ENCODE measurements around the gene SEMA3C.

The SEMA3C gene

DNA sequence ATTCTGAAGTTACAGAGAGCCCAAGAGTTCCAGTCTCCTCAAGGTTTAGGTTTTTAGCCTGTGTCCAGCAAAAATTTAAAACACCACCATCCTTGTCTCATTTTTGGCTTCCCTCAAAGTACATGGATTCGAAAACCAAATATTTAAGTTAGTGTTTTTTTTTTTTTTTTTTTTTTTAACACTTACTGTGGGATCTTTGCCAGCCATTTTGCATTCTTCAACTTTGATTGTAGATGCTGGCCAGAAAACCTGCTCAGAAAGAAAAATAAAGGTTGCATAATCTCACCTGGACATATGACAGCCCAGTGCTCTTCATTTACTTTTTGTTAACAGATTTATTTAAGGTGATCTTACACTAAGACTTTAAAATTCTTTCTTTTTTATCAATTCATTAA, 91.6 kb downstream of the SEMA3C start:
- no peak overlapping the region for H3K27ac ChIP-seq (ENCODE audit: low read length)
- H3K9me3 ChIP-seq (ENCODE audit: control insufficient read depth, low read depth, low read length), result no peaks in the 10 kb centered on the region
- H3K9ac ChIP-seq (ENCODE audit: low read length), result no peak overlapping the region
- no peaks in the 10 kb centered on the region for H3K36me3 ChIP-seq (ENCODE audit: control insufficient read depth, low read depth, low read length)
- no peak overlapping the region for H3K4me3 ChIP-seq (ENCODE audit: low read length)
- H3K27me3 ChIP-seq (ENCODE audit: control insufficient read depth, insufficient read depth, low read length), result no peaks in the 10 kb centered on the region
- no peaks in the 10 kb centered on the region for H3K4me1 ChIP-seq (ENCODE audit: control insufficient read depth, low read depth, low read length)

DNA sequence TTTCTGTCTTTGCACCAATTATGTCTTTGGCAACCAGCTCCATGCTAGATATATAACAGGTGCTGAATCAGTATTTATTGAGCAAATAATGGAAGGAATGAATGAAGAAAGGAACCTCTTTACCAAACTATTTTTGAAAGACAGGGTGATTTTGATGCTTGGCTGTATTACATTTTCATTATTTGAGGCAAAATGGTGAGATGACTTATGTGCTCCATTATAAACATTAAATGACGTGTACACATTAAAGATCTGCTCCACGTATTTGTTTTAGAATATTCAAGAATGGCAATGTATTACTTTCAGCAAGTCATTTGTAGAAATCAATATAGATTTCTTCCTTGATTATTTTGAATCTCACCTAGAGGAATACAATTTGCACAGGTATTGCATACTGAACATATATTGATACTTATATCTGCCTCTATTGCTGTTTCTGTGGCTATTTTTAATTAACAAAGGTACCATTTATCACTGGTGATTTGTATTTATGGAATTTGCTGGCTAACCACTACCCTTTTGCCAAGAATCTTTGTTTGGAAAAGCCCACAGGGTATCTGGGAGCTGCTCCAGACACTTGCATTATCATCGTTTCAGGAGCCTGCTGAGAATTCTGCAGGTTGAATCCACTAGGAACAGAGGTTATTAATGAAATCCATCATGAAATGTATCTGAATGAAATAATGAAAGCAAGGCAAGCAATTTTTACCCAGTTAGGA, 92.2 kb downstream of the SEMA3C start:
- no peaks in the 10 kb centered on the region for H3K27me3 ChIP-seq (ENCODE audit: control insufficient read depth, insufficient read depth, low read length)
- H3K9ac ChIP-seq (ENCODE audit: low read length), result no peak overlapping the region
- no peak overlapping the region for H3K4me3 ChIP-seq (ENCODE audit: low read length)
- H3K27ac ChIP-seq (ENCODE audit: low read length), result no peak overlapping the region
- no peaks in the 10 kb centered on the region for H3K9me3 ChIP-seq (ENCODE audit: control insufficient read depth, low read depth, low read length)
- no peaks in the 10 kb centered on the region for H3K36me3 ChIP-seq (ENCODE audit: control insufficient read depth, low read depth, low read length)
- no peaks in the 10 kb centered on the region for H3K4me1 ChIP-seq (ENCODE audit: control insufficient read depth, low read depth, low read length)

DNA sequence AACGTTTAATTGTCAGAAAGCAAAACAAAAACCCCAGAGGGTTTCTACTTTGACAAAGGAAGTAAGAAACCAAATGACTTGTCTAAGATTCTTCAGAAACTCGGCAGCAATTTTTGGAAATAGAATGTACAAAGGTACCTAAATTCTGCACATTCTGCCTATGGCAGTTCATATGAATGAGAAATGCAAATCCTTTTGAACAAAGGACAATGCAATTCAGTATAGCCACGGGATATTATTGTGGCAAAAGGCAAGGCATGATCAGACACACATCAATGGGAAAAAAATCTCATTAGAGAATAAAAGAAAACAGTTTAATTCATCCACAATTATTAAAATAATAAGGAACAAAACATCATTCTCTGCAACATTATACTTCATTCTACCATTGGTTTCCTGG, 93.4 kb downstream of the SEMA3C start:
- Histone ChIP-seq H3K9me3 (ENCODE audit: control insufficient read depth, low read depth, low read length) (no peaks in the 10 kb centered on the region), H3K9ac (ENCODE audit: low read length) (no peak overlapping the region), H3K36me3 (ENCODE audit: control insufficient read depth, low read depth, low read length) (no peaks in the 10 kb centered on the region), H3K27me3 (ENCODE audit: control insufficient read depth, insufficient read depth, low read length) (no peaks in the 10 kb centered on the region), H3K4me3 (ENCODE audit: low read length) (no peak overlapping the region), H3K27ac (ENCODE audit: low read length) (no peak overlapping the region), H3K4me1 (ENCODE audit: control insufficient read depth, low read depth, low read length) (no peaks in the 10 kb centered on the region)

DNA sequence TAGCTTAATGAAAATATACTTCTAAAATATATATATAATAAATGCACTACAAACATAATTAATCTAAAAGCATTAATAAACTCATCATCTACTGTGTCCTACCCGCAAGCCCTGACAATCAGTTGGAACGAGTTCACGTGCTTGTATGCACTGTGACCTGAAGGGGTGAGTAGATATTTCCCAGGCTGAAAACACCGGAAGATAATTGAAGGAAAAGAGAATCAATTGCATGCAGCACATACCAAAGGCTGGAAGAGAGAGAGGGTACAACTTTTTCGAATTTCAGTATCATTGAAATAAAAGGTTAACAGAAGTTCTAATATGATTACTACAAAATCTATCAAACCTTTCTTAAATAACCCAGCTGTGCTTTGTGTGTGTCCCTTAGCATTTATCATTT, 94.6 kb downstream of the SEMA3C start:
- Histone ChIP-seq H3K4me1 (ENCODE audit: control insufficient read depth, low read depth, low read length) (no peaks in the 10 kb centered on the region), H3K27ac (ENCODE audit: low read length) (no peak overlapping the region), H3K4me3 (ENCODE audit: low read length) (no peak overlapping the region), H3K9ac (ENCODE audit: low read length) (no peak overlapping the region), H3K36me3 (ENCODE audit: control insufficient read depth, low read depth, low read length) (no peaks in the 10 kb centered on the region), H3K27me3 (ENCODE audit: control insufficient read depth, insufficient read depth, low read length) (no peaks in the 10 kb centered on the region), H3K9me3 (ENCODE audit: control insufficient read depth, low read depth, low read length) (no peaks in the 10 kb centered on the region)

DNA sequence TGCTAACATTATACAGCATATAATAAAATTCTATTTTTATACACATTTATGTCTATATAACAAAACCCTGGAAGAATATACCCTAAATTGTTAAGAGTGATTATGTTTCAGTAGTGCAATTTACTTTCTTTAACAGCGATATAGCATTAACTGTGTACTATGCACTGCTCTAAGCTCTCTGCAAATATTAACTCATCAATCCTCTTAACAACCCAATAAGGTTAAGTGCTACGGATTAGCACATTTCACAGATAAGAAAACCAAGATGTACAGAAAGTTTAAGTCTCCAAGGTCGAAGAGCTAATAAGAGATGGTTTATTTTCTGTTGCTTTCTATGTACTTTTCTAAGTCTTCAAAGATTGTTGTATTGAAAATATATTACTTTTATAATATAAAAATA, 95.8 kb downstream of the SEMA3C start:
- H3K9me3 ChIP-seq (ENCODE audit: control insufficient read depth, low read depth, low read length), result no peaks in the 10 kb centered on the region
- no peak overlapping the region for H3K4me3 ChIP-seq (ENCODE audit: low read length)
- H3K27ac ChIP-seq (ENCODE audit: low read length), result no peak overlapping the region
- H3K27me3 ChIP-seq (ENCODE audit: control insufficient read depth, insufficient read depth, low read length), result no peaks in the 10 kb centered on the region
- no peak overlapping the region for H3K9ac ChIP-seq (ENCODE audit: low read length)
- H3K4me1 ChIP-seq (ENCODE audit: control insufficient read depth, low read depth, low read length), result no peaks in the 10 kb centered on the region
- no peaks in the 10 kb centered on the region for H3K36me3 ChIP-seq (ENCODE audit: control insufficient read depth, low read depth, low read length)

DNA sequence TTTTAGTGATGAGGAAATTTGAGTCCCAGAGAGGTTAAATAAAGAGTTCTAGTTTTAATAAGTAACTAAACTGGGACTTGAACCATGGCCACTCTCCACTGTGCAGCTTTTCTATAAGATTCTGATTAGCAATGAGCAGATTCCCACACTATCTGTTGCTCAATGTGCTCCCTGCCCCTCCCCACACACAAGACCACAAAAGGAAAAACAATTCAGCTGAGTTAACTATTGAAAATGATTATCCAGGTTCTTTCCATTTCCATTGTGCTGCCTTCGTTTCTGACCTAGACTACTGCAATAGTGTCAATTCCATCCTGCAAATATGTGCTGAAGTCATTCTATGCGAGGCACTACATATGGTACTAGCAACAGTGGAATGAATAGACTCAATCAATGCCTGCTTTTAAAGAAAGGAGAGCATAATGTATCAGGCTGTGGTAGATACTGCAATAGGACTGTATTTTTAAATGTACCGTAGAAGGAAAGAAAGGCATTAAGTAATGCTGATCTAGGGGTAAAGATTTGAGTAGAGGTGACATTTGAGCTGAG, 97.0 kb downstream of the SEMA3C start:
- H3K36me3 ChIP-seq (ENCODE audit: control insufficient read depth, low read depth, low read length), result no peaks in the 10 kb centered on the region
- no peaks in the 10 kb centered on the region for H3K9me3 ChIP-seq (ENCODE audit: control insufficient read depth, low read depth, low read length)
- no peaks in the 10 kb centered on the region for H3K4me1 ChIP-seq (ENCODE audit: control insufficient read depth, low read depth, low read length)
- H3K9ac ChIP-seq (ENCODE audit: low read length), result no peak overlapping the region
- no peak overlapping the region for H3K4me3 ChIP-seq (ENCODE audit: low read length)
- no peak overlapping the region for H3K27ac ChIP-seq (ENCODE audit: low read length)
- no peaks in the 10 kb centered on the region for H3K27me3 ChIP-seq (ENCODE audit: control insufficient read depth, insufficient read depth, low read length)

DNA sequence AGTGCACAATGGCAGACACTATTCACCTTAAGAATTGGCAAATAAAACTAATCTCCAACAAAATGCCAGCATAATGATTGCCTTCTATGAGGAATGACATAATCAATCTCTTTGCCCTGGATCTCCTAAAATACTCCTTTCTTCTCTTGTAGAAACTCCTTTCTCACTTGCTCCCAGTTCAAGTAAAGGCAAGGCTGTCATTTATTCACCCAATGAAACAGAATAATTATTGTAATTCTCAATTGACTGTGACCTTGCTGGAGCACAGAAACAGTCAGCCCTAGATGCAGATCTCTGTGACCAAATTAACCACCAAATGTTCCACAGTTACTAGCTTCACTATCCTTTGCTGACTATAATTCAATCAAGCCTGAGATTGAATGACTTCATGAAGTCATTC, 99.3 kb downstream of the SEMA3C start:
- Histone ChIP-seq H3K9ac (ENCODE audit: low read length) (no peak overlapping the region), H3K4me3 (ENCODE audit: low read length) (no peak overlapping the region), H3K36me3 (ENCODE audit: control insufficient read depth, low read depth, low read length) (no peaks in the 10 kb centered on the region), H3K9me3 (ENCODE audit: control insufficient read depth, low read depth, low read length) (no peaks in the 10 kb centered on the region), H3K4me1 (ENCODE audit: control insufficient read depth, low read depth, low read length) (no peaks in the 10 kb centered on the region), H3K27ac (ENCODE audit: low read length) (no peak overlapping the region), H3K27me3 (ENCODE audit: control insufficient read depth, insufficient read depth, low read length) (no peaks in the 10 kb centered on the region)

DNA sequence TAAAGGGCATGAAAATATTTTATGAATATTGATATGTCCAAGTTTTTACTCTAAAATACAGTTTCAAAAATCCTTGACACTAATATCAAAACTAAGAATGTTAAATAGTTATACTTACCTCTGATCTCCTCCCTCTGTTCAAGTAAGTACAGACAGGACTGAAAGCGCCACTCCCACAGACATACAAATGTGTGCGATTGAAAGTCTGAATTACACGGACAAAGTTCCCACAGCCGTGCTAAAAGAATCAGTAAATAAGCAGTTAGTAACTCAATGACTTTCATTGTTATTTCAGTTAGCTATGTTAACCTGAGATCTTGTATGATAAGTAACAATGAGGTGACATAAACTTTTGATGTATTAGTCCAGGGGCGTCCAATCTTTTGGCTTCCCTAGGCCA, 100.7 kb downstream of the SEMA3C start:
- Histone ChIP-seq H3K4me1 (ENCODE audit: control insufficient read depth, low read depth, low read length) (no peaks in the 10 kb centered on the region), H3K9me3 (ENCODE audit: control insufficient read depth, low read depth, low read length) (no peaks in the 10 kb centered on the region), H3K27me3 (ENCODE audit: control insufficient read depth, insufficient read depth, low read length) (no peaks in the 10 kb centered on the region), H3K36me3 (ENCODE audit: control insufficient read depth, low read depth, low read length) (no peaks in the 10 kb centered on the region), H3K9ac (ENCODE audit: low read length) (no peak overlapping the region), H3K27ac (ENCODE audit: low read length) (no peak overlapping the region), H3K4me3 (ENCODE audit: low read length) (no peak overlapping the region)

DNA sequence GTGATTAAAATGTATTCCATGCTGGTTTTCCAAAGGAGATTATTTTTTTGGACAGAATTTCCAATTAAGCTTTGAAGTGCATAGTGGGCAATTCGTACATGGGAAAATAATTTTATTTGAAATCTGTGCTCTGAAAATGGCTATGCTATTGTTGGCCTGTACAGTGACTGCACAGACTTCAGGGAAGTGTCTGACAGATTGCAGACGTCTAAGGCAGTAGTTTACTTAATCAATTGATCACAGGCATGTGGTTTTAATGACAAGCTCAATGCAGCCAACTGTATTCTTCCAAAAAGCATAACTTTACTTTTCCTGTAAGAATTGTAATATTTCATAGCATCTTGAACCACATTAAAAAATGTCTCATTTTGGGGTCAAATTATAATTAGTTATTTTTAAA, 102.0 kb downstream of the SEMA3C start:
- no peaks in the 10 kb centered on the region for H3K4me1 ChIP-seq (ENCODE audit: control insufficient read depth, low read depth, low read length)
- no peak overlapping the region for H3K9ac ChIP-seq (ENCODE audit: low read length)
- no peaks in the 10 kb centered on the region for H3K27me3 ChIP-seq (ENCODE audit: control insufficient read depth, insufficient read depth, low read length)
- H3K27ac ChIP-seq (ENCODE audit: low read length), result no peak overlapping the region
- H3K4me3 ChIP-seq (ENCODE audit: low read length), result no peak overlapping the region
- H3K9me3 ChIP-seq (ENCODE audit: control insufficient read depth, low read depth, low read length), result no peaks in the 10 kb centered on the region
- no peaks in the 10 kb centered on the region for H3K36me3 ChIP-seq (ENCODE audit: control insufficient read depth, low read depth, low read length)

DNA sequence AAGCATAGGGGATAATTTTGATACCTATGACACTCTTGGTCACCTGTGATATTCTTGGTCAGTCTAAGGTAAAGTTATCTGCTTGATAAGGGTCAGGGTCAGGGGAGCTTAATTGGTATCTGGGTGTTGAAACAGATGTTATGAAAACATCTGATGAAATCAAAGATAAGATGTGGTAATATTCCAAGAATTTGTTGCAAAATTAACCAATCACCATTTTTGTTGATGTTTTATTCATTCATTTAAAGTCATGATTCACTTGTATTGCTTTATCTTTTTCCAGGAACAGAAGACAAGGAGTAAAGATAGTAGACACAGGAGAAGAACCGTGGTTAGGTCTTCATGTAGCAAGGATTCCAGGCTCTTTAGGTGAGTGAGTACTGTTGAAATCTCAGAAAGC, 103.1 kb downstream of the SEMA3C start:
- H3K9ac ChIP-seq (ENCODE audit: low read length), result no peak overlapping the region
- no peaks in the 10 kb centered on the region for H3K9me3 ChIP-seq (ENCODE audit: control insufficient read depth, low read depth, low read length)
- H3K27me3 ChIP-seq (ENCODE audit: control insufficient read depth, insufficient read depth, low read length), result no peaks in the 10 kb centered on the region
- H3K4me1 ChIP-seq (ENCODE audit: control insufficient read depth, low read depth, low read length), result no peaks in the 10 kb centered on the region
- H3K36me3 ChIP-seq (ENCODE audit: control insufficient read depth, low read depth, low read length), result no peaks in the 10 kb centered on the region
- no peak overlapping the region for H3K4me3 ChIP-seq (ENCODE audit: low read length)
- H3K27ac ChIP-seq (ENCODE audit: low read length), result no peak overlapping the region

DNA sequence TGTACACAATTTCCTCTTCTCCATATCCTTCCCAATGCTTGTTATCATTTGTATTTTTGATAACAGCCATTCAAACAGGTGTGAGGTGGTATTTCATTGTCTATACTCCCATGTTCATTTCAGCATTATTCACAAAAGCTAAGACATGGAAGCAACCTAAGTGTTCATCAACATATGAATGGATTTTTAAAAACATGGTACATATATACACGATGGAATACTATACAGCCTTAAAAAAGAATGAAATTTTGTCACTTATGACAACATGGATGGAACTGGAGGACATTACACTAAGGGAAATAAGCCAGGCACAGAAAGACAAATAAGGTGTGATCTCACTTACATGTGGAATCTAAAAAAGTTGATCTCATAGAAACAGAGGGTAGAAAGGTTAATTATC, 109.3 kb downstream of the SEMA3C start:
- Histone ChIP-seq H3K9me3 (ENCODE audit: control insufficient read depth, low read depth, low read length) (no peaks in the 10 kb centered on the region), H3K27ac (ENCODE audit: low read length) (no peak overlapping the region)

DNA sequence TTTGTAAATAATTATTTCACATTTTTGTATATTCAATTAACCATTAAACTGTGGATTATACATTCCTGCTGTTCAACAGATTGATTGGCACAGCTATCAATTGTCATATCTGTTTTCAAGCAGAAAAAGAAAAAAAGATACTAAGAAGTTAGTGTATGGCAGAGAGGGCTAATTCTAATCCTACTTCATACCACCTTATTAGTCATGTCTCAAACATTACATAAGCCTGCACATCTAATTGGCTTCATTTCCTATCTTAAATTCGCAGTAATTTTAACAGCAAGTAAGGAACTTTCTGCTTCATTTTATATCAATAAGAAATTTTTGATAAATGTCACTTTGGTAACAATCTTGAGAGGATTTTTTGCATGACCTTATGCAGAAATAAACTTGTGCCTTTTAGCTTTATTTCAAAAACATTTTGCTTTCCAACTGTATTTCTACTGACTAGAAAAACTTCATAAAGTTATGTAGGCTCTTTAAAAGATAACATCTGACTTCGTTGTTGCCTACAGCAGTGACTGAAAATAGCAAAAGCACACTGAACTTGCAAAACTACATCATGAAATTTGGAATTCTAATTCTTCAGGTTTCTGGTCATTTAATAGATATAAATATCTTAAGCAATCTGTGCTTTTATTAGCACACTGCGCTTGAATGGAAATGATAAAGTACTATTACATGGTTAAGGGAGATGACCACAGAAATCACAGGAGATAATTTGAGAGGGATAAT, 111.5 kb downstream of the SEMA3C start:
- Histone ChIP-seq H3K27ac (ENCODE audit: low read length) (no peak overlapping the region), H3K36me3 (ENCODE audit: control insufficient read depth, low read depth, low read length) (no peaks in the 10 kb centered on the region), H3K4me1 (ENCODE audit: control insufficient read depth, low read depth, low read length) (no peaks in the 10 kb centered on the region), H3K27me3 (ENCODE audit: control insufficient read depth, insufficient read depth, low read length) (no peaks in the 10 kb centered on the region), H3K9ac (ENCODE audit: low read length) (no peak overlapping the region), H3K9me3 (ENCODE audit: control insufficient read depth, low read depth, low read length) (no peaks in the 10 kb centered on the region), H3K4me3 (ENCODE audit: low read length) (no peak overlapping the region)

More for the DNA sequence above, 109.3 kb downstream of the SEMA3C start:
- H3K27me3 ChIP-seq (ENCODE audit: control insufficient read depth, insufficient read depth, low read length), result no peaks in the 10 kb centered on the region
- no peaks in the 10 kb centered on the region for H3K4me1 ChIP-seq (ENCODE audit: control insufficient read depth, low read depth, low read length)
- no peak overlapping the region for H3K9ac ChIP-seq (ENCODE audit: low read length)
- no peaks in the 10 kb centered on the region for H3K36me3 ChIP-seq (ENCODE audit: control insufficient read depth, low read depth, low read length)
- no peak overlapping the region for H3K4me3 ChIP-seq (ENCODE audit: low read length)

Measured in iPS-18a (cell line).